ENCODE results near the gene TAF15. TPM values are rescaled to one million over a fixed set of nuclear protein-coding genes. Genes with fewer than 3 reads are reported as not detected.

TAF15 gene
- total RNA-seq, 1 experiment from 2014 or later, result 32.4 TPM

GRCh38 chr17:35809855-35810461 lies 674 bp downstream of the TAF15 start:
- Histone ChIP-seq H3K79me2 (ENCODE audit: low read length) (peaks cover 57% of the 10 kb centered on the region), H3K4me1 (ENCODE audit: insufficient read depth, low read length) (peaks cover 31% of the 10 kb centered on the region), H3K4me2 (ENCODE audit: low read length) (peak overlapping the region; percentile 97), H3K36me3 (ENCODE audit: low read depth, low read length) (peaks cover 8% of the 10 kb centered on the region; the same call in 1 of the 2 replicates), H4K20me1 (ENCODE audit: low read length) (peaks cover 24% of the 10 kb centered on the region), H3K27ac (ENCODE audit: low read length) (peak overlapping the region; percentile 88), H2AFZ (ENCODE audit: low read length) (no peak overlapping the region), H3F3A (ENCODE audit: low read length, unreplicated experiment) (no peaks in the 10 kb centered on the region), H3K9me3 (ENCODE audit: low read length) (no peaks in the 10 kb centered on the region), H3K27me3 (ENCODE audit: low read length) (no peaks in the 10 kb centered on the region), H3K4me3 (ENCODE audit: low read length) (peak overlapping the region; percentile 97), H3K9ac (ENCODE audit: low read length) (peak overlapping the region; percentile 93), H3K9me2 (replicated peaks; ENCODE audit: low read length) (no peaks in the 10 kb centered on the region)
- ATAC-seq (no peak), DNase-seq (no peak)
- ChIA-PET CTCF (no interaction called here), POLR2A (ENCODE audit: unreplicated experiment) (interaction anchor here (1.5 kb wide), 1 partner anchor 46 kb away, joined by 6 read pairs; no protein-coding TSS in a partner anchor)
- no TSS peak for BruUV-seq (replicated peaks)
- intact Hi-C loops (cut with micrococcal nuclease), result loop anchor here (5.0 kb wide), 1 partner anchor 558 kb away; no protein-coding TSS in a partner anchor
- TF ChIP-seq EZH2phosphoT487 (IDR thresholded peaks at IDR 0.05; ENCODE audit: borderline replicate concordance, low read length), result no peak
- TF ChIP-seq CTCF (conservative IDR thresholded peaks at IDR 0.05; ENCODE audit: low read depth, low read length), result no peak
- no peak for TF ChIP-seq EZH2 (IDR thresholded peaks at IDR 0.05; ENCODE audit: low read length, unreplicated experiment)

DNA sequence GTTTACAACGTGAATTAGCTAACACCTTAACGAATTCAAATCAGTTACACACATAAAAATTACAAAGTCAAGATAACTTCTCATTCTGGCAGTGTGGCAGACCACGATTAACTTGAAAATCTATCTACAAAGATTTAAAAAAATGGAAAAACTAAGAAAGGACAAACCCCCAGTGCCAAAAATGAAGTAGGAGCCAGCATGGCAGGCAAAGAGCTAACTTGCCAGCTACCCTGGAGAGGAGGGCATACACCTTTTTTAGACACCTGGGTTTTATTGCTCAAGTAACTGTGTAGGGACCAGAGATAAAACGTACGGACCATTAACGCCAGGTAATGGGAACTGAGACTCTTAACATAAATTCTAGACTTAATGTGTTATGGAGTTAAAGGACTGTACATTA lies 2.5 kb downstream of the TAF15 start:
- Histone ChIP-seq H3K9me3 (ENCODE audit: low read length) (no peaks in the 10 kb centered on the region), H3K9me2 (replicated peaks; ENCODE audit: low read length) (no peaks in the 10 kb centered on the region), H3K79me2 (ENCODE audit: low read length) (peaks cover 75% of the 10 kb centered on the region), H3K4me2 (ENCODE audit: low read length) (peak overlapping the region; percentile 97), H2AFZ (ENCODE audit: low read length) (no peak overlapping the region), H3K9ac (ENCODE audit: low read length) (no peak overlapping the region), H3K4me1 (ENCODE audit: insufficient read depth, low read length) (peaks cover 31% of the 10 kb centered on the region), H3K27ac (ENCODE audit: low read length) (no peak overlapping the region), H3K4me3 (ENCODE audit: low read length) (peak overlapping the region; percentile 97; the same call in 1 of the 2 replicates), H3K36me3 (ENCODE audit: low read depth, low read length) (peaks cover 8% of the 10 kb centered on the region; the same call in 1 of the 2 replicates), H3K27me3 (ENCODE audit: low read length) (no peaks in the 10 kb centered on the region), H4K20me1 (ENCODE audit: low read length) (peaks cover 30% of the 10 kb centered on the region), H3F3A (ENCODE audit: low read length, unreplicated experiment) (no peaks in the 10 kb centered on the region)
- CTCF ChIA-PET, result no interaction called here
- ATAC-seq, result no peak
- POLR2A ChIA-PET (ENCODE audit: unreplicated experiment), result no interaction called here
- TF ChIP-seq CTCF (conservative IDR thresholded peaks at IDR 0.05; ENCODE audit: low read depth, low read length) (no peak), EZH2 (IDR thresholded peaks at IDR 0.05; ENCODE audit: low read length, unreplicated experiment) (no peak), EZH2phosphoT487 (IDR thresholded peaks at IDR 0.05; ENCODE audit: borderline replicate concordance, low read length) (no peak)
- BruUV-seq (replicated peaks), result no TSS peak
- intact Hi-C loops (cut with micrococcal nuclease), result no loop called here
- DNase-seq, result no peak

GRCh38 chr17:35812456-35812855 lies 3.2 kb downstream of the TAF15 start:
- CTCF ChIA-PET, result no interaction called here

More at GRCh38 chr17:35812456-35812855, 3.2 kb downstream of the TAF15 start:
- Histone ChIP-seq H3K9me3 (ENCODE audit: low read length) (no peaks in the 10 kb centered on the region), H3K9ac (ENCODE audit: low read length) (no peak overlapping the region), H3K4me3 (ENCODE audit: low read length) (no peak overlapping the region), H3K79me2 (ENCODE audit: low read length) (peaks cover 82% of the 10 kb centered on the region), H3F3A (ENCODE audit: low read length, unreplicated experiment) (no peaks in the 10 kb centered on the region), H3K27me3 (ENCODE audit: low read length) (no peaks in the 10 kb centered on the region), H3K9me2 (replicated peaks; ENCODE audit: low read length) (no peaks in the 10 kb centered on the region), H4K20me1 (ENCODE audit: low read length) (peaks cover 36% of the 10 kb centered on the region), H2AFZ (ENCODE audit: low read length) (no peak overlapping the region), H3K4me2 (ENCODE audit: low read length) (no peak overlapping the region), H3K27ac (ENCODE audit: low read length) (no peak overlapping the region), H3K36me3 (ENCODE audit: low read depth, low read length) (peaks cover 13% of the 10 kb centered on the region; the same call in 1 of the 2 replicates), H3K4me1 (ENCODE audit: insufficient read depth, low read length) (peaks cover 25% of the 10 kb centered on the region)
- POLR2A ChIA-PET (ENCODE audit: unreplicated experiment), result no interaction called here
- no peak for ATAC-seq
- no TSS peak for BruUV-seq (replicated peaks)
- no peak for TF ChIP-seq EZH2 (IDR thresholded peaks at IDR 0.05; ENCODE audit: low read length, unreplicated experiment)
- no peak for TF ChIP-seq EZH2phosphoT487 (IDR thresholded peaks at IDR 0.05; ENCODE audit: borderline replicate concordance, low read length)
- no peak for TF ChIP-seq CTCF (conservative IDR thresholded peaks at IDR 0.05; ENCODE audit: low read depth, low read length)
- no peak for DNase-seq
- intact Hi-C loops (cut with micrococcal nuclease), result no loop called here
